H9 (cell line): ENCODE measurements around the gene MSS51. TPM values are rescaled to one million over a fixed set of nuclear protein-coding genes. Genes with fewer than 3 reads are reported as not detected.

Experiments used
- DNase-seq: peaks from one replicate; pipeline ENCODE4 v3.0.0-alpha.2; 2017
- H2AFZ ChIP-seq: one replicate; pipeline ENCODE4 v1.6.1; 2013; ENCODE audit warnings: mild to moderate bottlenecking, low read length, control low read depth, moderate library complexity
- H2AK5ac ChIP-seq: 2 replicates; pipeline ENCODE4 v1.6.1; 2013; ENCODE audit warnings: low read length, control low read depth, mixed read lengths; ENCODE audit not compliant: insufficient read length
- H2BK120ac ChIP-seq: one replicate; pipeline ENCODE4 v1.6.1; 2013; ENCODE audit warnings: low read depth, mild to moderate bottlenecking, low read length, control low read depth, inconsistent platforms; ENCODE audit not compliant: poor library complexity, severe bottlenecking
- H2BK12ac ChIP-seq: 2 replicates; pipeline ENCODE4 v1.6.1; 2013; ENCODE audit warnings: low read length, control low read depth, mixed read lengths, low read depth; ENCODE audit not compliant: insufficient read length
- H2BK15ac ChIP-seq: 2 replicates; pipeline ENCODE4 v1.6.1; 2013; ENCODE audit warnings: low read depth, low read length, control low read depth
- H2BK20ac ChIP-seq: one replicate; pipeline ENCODE4 v1.6.1; 2013; ENCODE audit warnings: low read depth, mild to moderate bottlenecking, low read length, control low read depth, inconsistent platforms; ENCODE audit not compliant: poor library complexity, severe bottlenecking
- H2BK5ac ChIP-seq: 2 replicates; pipeline ENCODE4 v1.6.1; 2013; ENCODE audit warnings: low read length, control low read depth, mixed read lengths; ENCODE audit not compliant: insufficient read length
- H3K14ac ChIP-seq: 2 replicates; pipeline ENCODE4 v1.6.1; 2013; ENCODE audit warnings: low read length, control low read depth; ENCODE audit not compliant: insufficient read depth
- H3K18ac ChIP-seq: 2 replicates; pipeline ENCODE4 v1.6.1; 2013; ENCODE audit warnings: low read depth, mild to moderate bottlenecking, mixed read lengths, low read length, control low read depth; ENCODE audit not compliant: insufficient read length
- H3K23ac ChIP-seq: 2 replicates; pipeline ENCODE4 v1.6.1; 2013; ENCODE audit warnings: low read length, control low read depth, mixed read lengths, low read depth; ENCODE audit not compliant: insufficient read length
- H3K23me2 ChIP-seq: 2 replicates; pipeline ENCODE4 v1.6.1; 2013; ENCODE audit warnings: low read depth, mild to moderate bottlenecking, mixed read lengths, low read length, control low read depth; ENCODE audit not compliant: insufficient read length, poor library complexity, severe bottlenecking
- H3K27ac ChIP-seq: 2 replicates; pipeline ENCODE4 v1.5.1; 2013; ENCODE audit warnings: low read length, control low read depth, mixed read lengths, low read depth; ENCODE audit not compliant: insufficient read length
- H3K27me3 ChIP-seq: 2 replicates; pipeline ENCODE4 v1.6.1; 2013; ENCODE audit warnings: low read length, control low read depth, inconsistent platforms; ENCODE audit not compliant: insufficient read depth
- H3K4ac ChIP-seq: 2 replicates; pipeline ENCODE4 v1.6.1; 2013; ENCODE audit warnings: low read depth, mild to moderate bottlenecking, control low read depth, inconsistent platforms, low read length, moderate library complexity
- H3K4me1 ChIP-seq: 2 replicates; pipeline ENCODE4 v1.6.1; 2013; ENCODE audit warnings: low read length, control low read depth, inconsistent platforms; ENCODE audit not compliant: insufficient read depth
- H3K4me2 ChIP-seq: 2 replicates; pipeline ENCODE4 v1.6.1; 2013; ENCODE audit warnings: low read length, control low read depth, mixed read lengths; ENCODE audit not compliant: insufficient read length, insufficient read depth
- H3K56ac ChIP-seq: 2 replicates; pipeline ENCODE4 v1.6.1; 2013; ENCODE audit warnings: low read depth, mild to moderate bottlenecking, mixed read lengths, low read length, control low read depth; ENCODE audit not compliant: insufficient read length
- H3K79me1 ChIP-seq: 2 replicates; pipeline ENCODE4 v1.6.1; 2013; ENCODE audit warnings: low read depth, mild to moderate bottlenecking, moderate library complexity, low read length, control low read depth, inconsistent platforms; ENCODE audit not compliant: insufficient read depth, poor library complexity, severe bottlenecking
- H3K79me2 ChIP-seq: 2 replicates; pipeline ENCODE4 v1.6.1; 2013; ENCODE audit warnings: low read length, control low read depth, inconsistent platforms; ENCODE audit not compliant: insufficient read depth
- H3K9ac ChIP-seq: 2 replicates; pipeline ENCODE4 v1.6.1; 2013; ENCODE audit warnings: low read length, control low read depth, mixed read lengths; ENCODE audit not compliant: insufficient read length; ENCODE audit errors: extremely low read depth
- H3K9me3 ChIP-seq: one replicate; pipeline ENCODE4 v1.6.1; 2013; ENCODE audit warnings: low read depth, low read length, inconsistent platforms; ENCODE audit not compliant: control insufficient read depth
- H3T11ph ChIP-seq: one replicate; pipeline ENCODE4 v1.6.1; 2013; ENCODE audit warnings: mild to moderate bottlenecking, low read length, control low read depth, inconsistent platforms
- H4K20me1 ChIP-seq: one replicate; pipeline ENCODE4 v1.6.1; 2013; ENCODE audit not compliant: control insufficient read depth, insufficient read length, insufficient read depth
- H4K5ac ChIP-seq: 2 replicates; pipeline ENCODE4 v1.6.1; 2013; ENCODE audit warnings: low read depth, mild to moderate bottlenecking, mixed read lengths, low read length, control low read depth; ENCODE audit not compliant: insufficient read length
- H4K8ac ChIP-seq: replicated peaks from 2 replicates; pipeline ENCODE4 v1.6.1; 2013; ENCODE audit warnings: low read length, control low read depth, mixed read lengths, low read depth; ENCODE audit not compliant: insufficient read length
- H4K91ac ChIP-seq: 2 replicates; pipeline ENCODE4 v1.6.1; 2013; ENCODE audit warnings: low read depth, mild to moderate bottlenecking, moderate library complexity, mixed read lengths, low read length, control low read depth; ENCODE audit not compliant: insufficient read length
- H3K27ac Mint-ChIP-seq, 3 experiments: 2 replicates in 2 of 3; 3 replicates in 1 of 3; pipeline ENCODE4 v1.8.0; 2020 to 2021; ENCODE audit warnings: mixed read lengths in 3 of 3, mild to moderate bottlenecking in 1 of 3, moderate library complexity in 1 of 3
- H3K27me3 Mint-ChIP-seq: 2 replicates; pipeline ENCODE4 v1.8.0; 2021; ENCODE audit warnings: low read depth, mild to moderate bottlenecking, moderate library complexity, mixed read lengths
- H3K36me3 Mint-ChIP-seq, 3 experiments: 2 replicates in 2 of 3; 3 replicates in 1 of 3; pipeline ENCODE4 v1.8.0; 2020 to 2021; ENCODE audit warnings: low read depth in 3 of 3, mixed read lengths in 3 of 3; ENCODE audit not compliant: insufficient read depth in 1 of 3
- H3K4me1 Mint-ChIP-seq, 2 experiments: 2 replicates each; pipeline ENCODE4 v1.8.0; 2020; ENCODE audit warnings: mixed read lengths in 2 of 2
- H3K4me3 Mint-ChIP-seq, 2 experiments: 2 replicates in 1 of 2; 3 replicates in 1 of 2; pipeline ENCODE4 v1.8.0; 2020 to 2021; ENCODE audit warnings: mild to moderate bottlenecking in 2 of 2, mixed read lengths in 2 of 2, moderate library complexity in 1 of 2
- H3K9me3 Mint-ChIP-seq, 2 experiments: 2 replicates in 1 of 2; 3 replicates in 1 of 2; pipeline ENCODE4 v1.8.0; 2020; ENCODE audit warnings: mild to moderate bottlenecking in 2 of 2, mixed read lengths in 2 of 2, moderate library complexity in 1 of 2
- CTCF ChIP-seq: fragments of 200-600 bp; sonication (generic); conservative IDR thresholded peaks from 3 replicates; pipeline ENCODE4 v1.8.0; 2021; ENCODE audit warnings: antibody characterized with exemption, mild to moderate bottlenecking
- WGBS: extraction: QIAGEN DNeasy Blood & Tissue Kit; methylation state at CpG from one replicate; pipeline ENCODE4 v1.1.7; 2013; ENCODE audit warnings: missing lambda C conversion rate, low lambda C conversion rate, mixed read lengths; ENCODE audit not compliant: insufficient read length; ENCODE audit errors: extremely low coverage; 5-methylcytosine and 5-hydroxymethylcytosine counted together
- total RNA-seq: library from RNA; stranded (reverse); gene quantifications from 2 replicates; pipeline ENCODE4 v1.2.1, GENCODE V29; 2021

The MSS51 gene
- total RNA-seq, 1 experiment from 2014 or later = 1.9 TPM

GRCh38 chr10:73388228-73388627 lies 45.1 kb downstream of the MSS51 start:
- Histone ChIP-seq H3T11ph (no peak overlapping the region), H3K18ac (no peak overlapping the region), H2BK20ac (no peak overlapping the region), H2BK5ac (no peak overlapping the region), H3K79me1 (no peaks in the 10 kb centered on the region), H3K9ac (no peak overlapping the region), H3K23me2 (no peaks in the 10 kb centered on the region), H2AFZ (no peak overlapping the region), H3K4me1 (no peaks in the 10 kb centered on the region), H2BK15ac (no peak overlapping the region), H4K91ac (no peak overlapping the region), H3K27ac (no peak overlapping the region), H4K8ac (no peak overlapping the region), H2BK120ac (no peak overlapping the region), H2AK5ac (no peak overlapping the region), H4K20me1 (no peaks in the 10 kb centered on the region), H2BK12ac (no peak overlapping the region), H3K14ac (no peak overlapping the region), H3K56ac (no peak overlapping the region), H3K23ac (no peak overlapping the region), H4K5ac (no peak overlapping the region), H3K4ac (no peak overlapping the region), H3K9me3 (no peaks in the 10 kb centered on the region), H3K79me2 (no peaks in the 10 kb centered on the region), H3K27me3 (no peaks in the 10 kb centered on the region), H3K4me2 (no peak overlapping the region)
- Mint-ChIP-seq H3K27me3 (no peaks in the 10 kb centered on the region), H3K27ac (no peak overlapping the region), H3K4me3 (no peak overlapping the region), H3K9me3 (no peaks in the 10 kb centered on the region), H3K4me1 (no peaks in the 10 kb centered on the region), H3K36me3 (peaks cover 4 to 59% (median 51%) of the 10 kb centered on the region in 3 experiments; a peak in 5 of 7 replicates)
- DNase-seq = no peak
- no peak for TF ChIP-seq CTCF
- WGBS = no CpG with 5 or more reads among the region's 4 CpGs
